GM13977 (cell line): ENCODE results near the gene ITGA7.
A peak's percentile ranks its signal among the peaks of the same experiment; 100 is the strongest.

Experiments
- DNase-seq: peaks from one replicate; pipeline ENCODE4 v3.0.0; 2012; ENCODE audit warnings: low spot score
- in situ Hi-C: fragments of 300-500 bp; cut with MboI; formaldehyde crosslinking; loops from one replicate; pipeline ENCODE4 v1.12.0; 2022; ENCODE audit warnings: low sequenced_read_pairs, low pct_unique_long_range_greater_than_20kb, mixed read lengths, inconsistent platforms; ENCODE audit not compliant: unreplicated experiment
- TF ChIP-seq, protein P1 (sequence below): IDR thresholded peaks from 2 replicates; pipeline ENCODE4 v1.5.1; 2012; ENCODE audit warnings: mild to moderate bottlenecking, control low read depth; ENCODE audit not compliant: insufficient read depth; ENCODE audit errors: extremely low read depth, missing control alignments

ITGA7 gene

DNA sequence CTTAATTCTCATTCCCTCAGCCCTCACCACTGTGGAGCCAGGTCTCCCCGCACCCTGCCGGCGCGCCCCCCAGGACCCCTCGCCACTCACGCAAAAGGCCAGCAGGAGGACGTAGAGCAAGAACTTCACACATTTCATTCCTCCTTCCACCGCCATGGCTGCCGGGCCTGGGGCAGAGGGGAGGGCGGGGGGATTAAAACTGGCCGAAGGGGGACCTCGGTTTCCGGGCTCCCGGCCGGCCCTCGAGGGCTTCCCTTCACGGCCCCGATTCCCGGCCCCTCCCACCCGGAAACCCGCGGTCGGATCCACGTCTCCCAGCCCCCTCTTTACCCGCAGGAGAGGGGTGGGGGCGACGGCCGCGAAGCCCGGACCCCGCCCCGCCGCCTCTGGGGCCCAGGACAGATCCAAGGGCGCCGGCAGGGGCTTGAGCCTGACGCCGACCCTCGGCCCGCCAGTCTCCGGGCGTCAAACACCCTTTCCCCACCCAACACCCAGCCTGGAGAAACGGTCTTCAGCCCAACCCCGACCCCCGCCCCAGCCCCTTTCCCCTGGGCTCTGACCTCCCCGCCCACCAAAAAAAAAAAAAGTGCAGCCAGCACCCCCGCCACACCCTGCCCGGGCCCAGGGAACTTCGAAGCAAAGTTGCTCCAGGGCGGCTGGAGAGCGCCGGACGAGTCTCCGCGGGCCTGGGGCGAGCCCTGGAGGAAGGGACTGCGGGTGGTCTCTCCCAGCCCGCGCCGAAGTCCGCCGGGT lies 20.7 kb upstream of the ITGA7 start:
- in situ Hi-C loops = loop anchor here (25.0 kb wide), 1 partner anchor 309 kb away; the partner anchor contains the start of gene RPS26
- TF ChIP-seq, protein P1, sequence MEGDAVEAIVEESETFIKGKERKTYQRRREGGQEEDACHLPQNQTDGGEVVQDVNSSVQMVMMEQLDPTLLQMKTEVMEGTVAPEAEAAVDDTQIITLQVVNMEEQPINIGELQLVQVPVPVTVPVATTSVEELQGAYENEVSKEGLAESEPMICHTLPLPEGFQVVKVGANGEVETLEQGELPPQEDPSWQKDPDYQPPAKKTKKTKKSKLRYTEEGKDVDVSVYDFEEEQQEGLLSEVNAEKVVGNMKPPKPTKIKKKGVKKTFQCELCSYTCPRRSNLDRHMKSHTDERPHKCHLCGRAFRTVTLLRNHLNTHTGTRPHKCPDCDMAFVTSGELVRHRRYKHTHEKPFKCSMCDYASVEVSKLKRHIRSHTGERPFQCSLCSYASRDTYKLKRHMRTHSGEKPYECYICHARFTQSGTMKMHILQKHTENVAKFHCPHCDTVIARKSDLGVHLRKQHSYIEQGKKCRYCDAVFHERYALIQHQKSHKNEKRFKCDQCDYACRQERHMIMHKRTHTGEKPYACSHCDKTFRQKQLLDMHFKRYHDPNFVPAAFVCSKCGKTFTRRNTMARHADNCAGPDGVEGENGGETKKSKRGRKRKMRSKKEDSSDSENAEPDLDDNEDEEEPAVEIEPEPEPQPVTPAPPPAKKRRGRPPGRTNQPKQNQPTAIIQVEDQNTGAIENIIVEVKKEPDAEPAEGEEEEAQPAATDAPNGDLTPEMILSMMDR = no peak
- DNase-seq = peak; percentile 47

DNA sequence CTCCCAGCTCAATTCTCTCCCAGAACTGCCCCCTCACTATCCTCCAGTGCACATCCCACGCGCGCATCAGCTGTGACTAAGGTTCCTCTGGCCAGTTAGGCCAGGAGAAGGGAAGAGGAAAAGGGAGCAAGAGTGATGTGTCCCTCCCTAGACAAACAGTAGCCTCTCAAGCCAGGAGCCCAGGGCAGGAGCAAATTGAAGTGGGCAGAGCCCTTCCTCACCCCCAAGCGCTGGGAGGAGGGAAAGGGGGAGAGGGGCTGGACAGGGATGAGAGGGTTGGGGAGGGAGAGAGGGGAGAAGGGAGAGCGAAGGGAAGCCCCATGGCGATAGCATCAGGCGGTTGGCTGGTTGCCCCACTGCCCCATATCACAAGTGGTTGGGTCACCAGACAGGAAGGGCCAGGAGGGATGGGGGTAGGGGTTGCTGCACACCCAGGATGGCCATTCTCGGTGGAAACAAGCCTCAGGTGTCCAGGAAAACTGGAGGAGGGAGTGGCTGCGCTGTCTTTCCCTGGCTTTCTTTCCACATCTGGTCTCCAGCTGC lies 20.0 kb upstream of the ITGA7 start:
- in situ Hi-C loops = loop anchor here (25.0 kb wide), 1 partner anchor 310 kb away; the partner anchor contains the start of gene RPS26
- TF ChIP-seq, protein P1 = no peak
- DNase-seq = no peak

DNA sequence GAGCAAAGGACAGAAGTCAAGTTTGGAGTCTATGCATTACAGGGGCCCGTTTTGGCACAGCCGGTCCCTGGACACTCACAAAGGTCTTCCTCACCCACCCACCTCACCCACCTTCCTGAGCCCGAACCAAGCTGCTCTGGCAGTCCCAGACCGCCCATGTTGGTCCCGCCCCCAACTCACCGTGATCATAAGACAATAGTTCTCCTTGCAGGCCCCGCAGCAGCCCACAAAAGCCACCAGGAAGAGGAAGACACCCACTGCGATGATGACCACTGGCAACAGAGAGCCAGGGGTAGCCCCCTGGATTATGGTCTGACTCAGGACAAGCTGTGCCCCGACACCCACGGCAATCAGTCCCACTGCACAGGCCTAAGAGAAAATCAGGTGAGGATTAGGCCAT lies 19.3 kb upstream of the ITGA7 start:
- DNase-seq = no peak
- in situ Hi-C loops = loop anchor here (25.0 kb wide), 1 partner anchor 310 kb away; the partner anchor contains the start of gene RPS26
- TF ChIP-seq, protein P1 = no peak

DNA sequence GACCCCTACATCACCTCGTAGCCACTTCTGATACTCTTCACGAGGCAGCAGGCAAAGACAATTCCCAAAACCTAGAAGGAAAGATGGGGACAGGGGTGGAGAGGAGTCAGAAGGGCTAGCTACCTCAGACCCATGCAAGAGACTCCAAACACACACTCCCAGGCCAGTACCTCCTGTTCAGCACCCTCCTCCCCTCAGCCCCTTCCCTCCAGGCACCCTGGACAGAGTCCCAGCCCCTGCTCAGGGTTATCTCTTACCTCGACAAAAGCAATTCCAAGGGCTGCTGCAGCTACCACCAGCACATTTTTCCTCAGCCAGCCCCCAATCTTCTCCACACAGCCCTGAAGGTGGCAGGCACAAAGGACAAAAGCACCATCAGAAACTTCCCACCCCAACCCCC lies 17.9 kb upstream of the ITGA7 start:
- TF ChIP-seq, protein P1 = no peak
- DNase-seq = no peak
- in situ Hi-C loops = loop anchor here (25.0 kb wide), 1 partner anchor 312 kb away; the partner anchor contains the start of gene RPS26

DNA sequence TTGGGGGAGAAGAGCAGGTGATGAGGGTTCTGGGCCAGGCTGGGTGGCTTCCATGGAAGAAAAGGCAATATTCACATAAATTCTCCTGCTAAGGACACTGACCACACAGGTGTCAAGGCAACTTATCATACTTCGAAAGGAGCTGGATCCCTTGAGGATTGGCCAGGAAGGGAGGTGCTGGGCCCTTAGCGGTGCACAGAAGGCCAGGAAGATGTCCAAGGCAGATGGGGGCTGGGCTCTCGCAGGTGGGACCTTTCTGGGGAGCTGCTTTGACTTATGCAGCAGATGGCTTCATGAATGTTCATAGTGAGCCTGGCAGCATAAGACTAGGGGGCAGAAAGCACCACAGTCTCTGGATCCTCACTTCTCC lies 17.2 kb upstream of the ITGA7 start:
- DNase-seq = no peak
- in situ Hi-C loops = loop anchor here (25.0 kb wide), 1 partner anchor 312 kb away; the partner anchor contains the start of gene RPS26
- TF ChIP-seq, protein P1 = no peak

DNA sequence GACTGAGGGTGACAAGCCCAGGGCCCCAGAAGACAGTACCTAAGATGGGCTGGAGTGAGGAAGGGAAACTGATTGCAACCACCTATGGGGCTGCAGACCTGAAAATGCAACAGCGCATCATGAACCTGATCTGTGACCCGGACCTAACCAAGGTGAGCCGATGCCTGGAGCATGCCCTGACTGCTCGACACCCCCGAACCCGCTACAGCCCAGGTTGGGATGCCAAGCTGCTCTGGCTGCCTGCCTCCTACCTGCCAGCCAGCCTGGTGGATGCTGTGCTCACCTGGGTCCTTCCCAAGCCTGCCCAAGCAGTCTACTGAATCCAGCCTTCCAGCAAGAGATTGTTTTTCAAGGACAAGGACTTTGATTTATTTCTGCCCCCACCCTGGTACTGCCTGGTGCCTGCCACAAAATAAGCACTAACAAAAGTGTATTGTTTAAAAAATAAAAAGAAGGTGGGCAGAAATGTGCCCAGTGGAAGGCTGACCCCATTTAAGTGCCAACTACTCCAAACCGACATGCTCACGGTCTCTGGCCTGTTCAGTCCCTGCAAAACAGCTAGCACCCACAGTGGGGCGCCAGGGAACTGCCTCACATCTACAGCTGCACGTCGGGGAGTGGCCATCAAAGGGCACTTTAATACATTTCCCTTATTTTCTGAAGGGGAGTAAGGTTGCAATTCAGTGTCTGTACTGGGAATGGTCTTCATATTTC lies 16.7 kb upstream of the ITGA7 start:
- in situ Hi-C loops = no loop called here
- peak; percentile 59 for DNase-seq
- TF ChIP-seq, protein P1 = peak; percentile 75
